NCI-H510A treated with DMSO at 0.1 percent for 48 hours (cell line): ENCODE results near the gene IKZF2.

Source experiments
- DNase-seq: peaks from one replicate; lab custom pipeline; 2025; lab: John Stamatoyannopoulos, UW

IKZF2 gene

GRCh38 chr2:212998626-212999359, 152.6 kb downstream of the IKZF2 start:
- no peak for DNase-seq

GRCh38 chr2:212997526-212998020, 153.8 kb downstream of the IKZF2 start:
- no peak for DNase-seq

GRCh38 chr2:212995920-212996319, 155.5 kb downstream of the IKZF2 start:
- DNase-seq = no peak

- no peak for DNase-seq
Measured at GRCh38 chr2:212994976-212995375, 156.4 kb downstream of the IKZF2 start.

GRCh38 chr2:212991120-212991519, 160.3 kb downstream of the IKZF2 start:
- DNase-seq = no peak

- DNase-seq = no peak
Measured at GRCh38 chr2:212990697-212991096, 160.7 kb downstream of the IKZF2 start.

GRCh38 chr2:212987492-212987891, 163.9 kb downstream of the IKZF2 start:
- no peak for DNase-seq

- no peak for DNase-seq
Measured at GRCh38 chr2:212984129-212984528, 167.3 kb downstream of the IKZF2 start.

GRCh38 chr2:212979799-212980198, 171.6 kb downstream of the IKZF2 start:
- DNase-seq = no peak

GRCh38 chr2:212979046-212979612, 172.3 kb downstream of the IKZF2 start:
- no peak for DNase-seq

- DNase-seq = no peak
Measured at GRCh38 chr2:212977152-212977551, 174.3 kb downstream of the IKZF2 start.

- no peak for DNase-seq
Measured at GRCh38 chr2:212975333-212975732, 176.1 kb downstream of the IKZF2 start.

- peak; percentile 8 for DNase-seq
Measured at GRCh38 chr2:212974692-212975091, 176.7 kb downstream of the IKZF2 start.

- DNase-seq = no peak
Measured at GRCh38 chr2:212973347-212973746, 178.1 kb downstream of the IKZF2 start.

GRCh38 chr2:212970132-212970531, 181.3 kb downstream of the IKZF2 start:
- no peak for DNase-seq

GRCh38 chr2:212968284-212969081, 182.9 kb downstream of the IKZF2 start:
- DNase-seq = no peak

GRCh38 chr2:212966884-212967283, 184.5 kb downstream of the IKZF2 start:
- no peak for DNase-seq

- no peak for DNase-seq
Measured at GRCh38 chr2:212962691-212963090, 188.7 kb downstream of the IKZF2 start.

GRCh38 chr2:212961255-212961654, 190.2 kb downstream of the IKZF2 start:
- DNase-seq = no peak

- DNase-seq = no peak
Measured at GRCh38 chr2:212960336-212960735, 191.1 kb downstream of the IKZF2 start.

GRCh38 chr2:212959471-212960117, 191.8 kb downstream of the IKZF2 start:
- DNase-seq = no peak

GRCh38 chr2:212958757-212959295, 192.6 kb downstream of the IKZF2 start:
- DNase-seq = no peak
